HG03175 (cell line): ENCODE results near the gene TMEM252.

ENCODE experiments used
- ATAC-seq: cut with Tn5 transposase; IDR thresholded peaks from one replicate; pipeline ENCODE4 v1.9.1; 2021; ENCODE audit warnings: mild to moderate bottlenecking, moderate library complexity; ENCODE audit not compliant: unreplicated experiment

TMEM252 gene

DNA sequence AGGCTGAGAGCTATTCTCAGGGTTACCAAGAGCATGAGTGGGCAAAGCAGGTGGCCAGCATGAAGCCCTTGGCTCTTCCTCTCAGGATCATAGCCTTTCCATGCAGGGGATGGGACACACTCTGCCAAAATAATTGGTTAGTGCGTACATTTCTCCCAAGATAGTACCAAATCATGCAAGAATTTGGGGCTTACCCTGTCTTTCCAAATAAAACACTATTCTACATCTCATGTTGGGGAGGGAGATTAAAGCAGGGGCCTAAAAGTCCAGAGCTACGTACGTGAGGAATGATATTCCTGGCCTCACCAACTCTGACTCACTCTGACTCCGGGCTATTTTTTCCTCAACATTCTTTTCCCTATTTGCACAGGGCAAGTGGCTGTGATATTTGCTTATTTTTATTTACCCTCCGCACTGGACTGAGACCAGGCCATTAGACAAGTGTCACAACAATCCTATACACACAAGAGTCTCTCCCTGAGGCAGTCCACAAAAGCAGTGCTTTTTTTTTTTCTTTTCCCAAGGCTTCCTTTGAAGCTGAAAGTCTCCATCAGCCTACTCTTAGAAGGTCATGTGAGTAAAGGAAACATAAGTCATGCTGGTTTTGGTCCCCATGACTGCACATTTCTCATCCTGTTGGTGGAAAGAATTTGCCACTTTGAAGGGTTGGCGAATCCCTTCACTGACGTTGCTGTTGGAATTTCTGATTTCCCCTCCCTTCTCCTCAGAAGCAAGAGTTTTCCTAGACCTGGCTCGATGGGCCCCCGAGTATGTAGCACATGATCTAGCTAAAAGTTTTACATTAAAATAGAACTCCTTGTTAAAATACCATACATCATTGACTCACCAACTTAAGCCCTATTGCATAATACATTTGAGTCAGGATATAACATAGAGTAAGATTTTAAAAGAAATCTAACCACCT is 40.0 kb downstream of the TMEM252 start:
- no peak for ATAC-seq

DNA sequence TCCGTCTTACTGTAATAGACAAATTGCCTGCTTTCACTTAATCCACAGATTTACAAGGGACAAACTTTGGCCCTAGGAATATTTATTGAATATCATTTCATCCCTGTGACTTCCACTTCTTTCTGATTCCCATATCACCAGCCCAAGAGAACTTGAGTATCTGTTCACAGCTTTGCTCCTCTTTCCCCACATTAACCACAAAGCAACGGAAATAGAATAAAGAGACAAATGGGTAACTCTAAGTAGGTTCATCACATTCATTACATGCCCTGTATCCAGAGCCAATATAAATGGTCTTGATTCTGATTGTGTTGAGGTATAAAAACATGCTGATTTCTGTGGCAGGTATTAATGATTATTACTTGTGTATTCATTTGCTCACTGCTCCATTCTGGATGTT is 41.9 kb downstream of the TMEM252 start:
- no peak for ATAC-seq

GRCh38 chr9:68497629-68498028 is 43.1 kb downstream of the TMEM252 start:
- no peak for ATAC-seq

DNA sequence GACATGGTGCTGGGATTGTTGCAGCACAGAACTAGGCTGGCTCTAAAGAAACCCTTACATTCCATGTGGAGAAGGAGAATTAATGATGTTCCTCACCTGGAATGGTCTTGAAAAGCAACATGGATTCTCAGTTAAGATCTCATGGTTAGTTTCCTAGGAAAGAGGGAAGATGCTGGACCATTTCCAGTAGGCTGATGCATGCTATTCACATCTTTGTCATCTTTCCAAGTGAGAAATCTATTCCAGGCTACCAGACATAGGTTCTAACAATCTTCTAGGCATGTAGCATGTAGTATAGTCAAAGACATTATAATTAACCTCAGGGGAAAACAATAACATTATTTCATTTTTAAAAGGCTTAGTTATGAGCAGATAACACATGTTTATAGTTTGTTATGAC is 44.3 kb downstream of the TMEM252 start:
- ATAC-seq, result no peak

DNA sequence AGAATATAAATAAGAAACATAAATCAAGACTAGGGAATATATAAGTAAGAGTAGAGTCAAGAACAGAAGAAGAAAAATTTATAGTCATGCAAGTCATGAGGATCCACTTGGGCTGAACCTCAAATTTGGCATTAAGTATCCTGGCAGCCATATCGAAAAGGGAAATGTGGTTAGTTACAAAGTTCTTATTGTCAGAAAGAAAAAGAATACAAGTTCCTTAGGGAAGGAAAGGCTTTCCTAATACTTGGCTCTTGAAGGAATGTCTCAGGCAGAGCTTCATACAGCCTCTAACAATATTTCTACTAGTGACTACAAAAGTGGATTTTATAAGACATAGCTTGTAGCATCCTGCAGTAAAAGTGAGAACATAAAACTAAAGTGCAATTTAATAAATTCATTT is 45.4 kb downstream of the TMEM252 start:
- ATAC-seq, result no peak

DNA sequence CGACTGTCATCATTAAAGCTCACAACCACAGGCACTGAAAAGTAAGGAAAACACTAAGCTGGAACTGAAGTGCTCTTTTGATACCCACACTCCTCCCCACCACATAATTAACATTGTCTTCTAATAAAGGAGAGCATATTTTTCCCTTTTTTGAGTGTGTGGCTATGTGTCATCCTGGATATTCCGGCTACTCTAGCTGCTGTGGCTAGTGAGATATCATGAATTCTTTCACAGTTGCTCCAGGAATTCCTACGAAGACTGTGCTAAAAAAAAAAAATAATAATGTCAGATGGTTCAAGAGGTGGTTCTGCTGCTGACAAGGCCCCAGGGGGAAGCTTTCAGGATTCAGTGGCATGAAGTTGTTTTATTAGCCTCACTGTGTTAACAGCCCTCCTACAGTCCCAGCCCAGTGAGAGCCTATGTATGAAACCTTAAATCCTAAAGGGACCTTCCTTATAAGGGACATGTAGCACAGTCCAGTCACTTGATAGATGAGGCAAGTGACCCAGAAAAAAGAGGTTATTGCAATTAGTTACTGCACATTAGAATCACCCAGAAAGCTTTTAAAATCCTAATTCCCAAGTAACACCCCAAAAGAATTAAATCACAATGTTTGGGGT is 46.6 kb downstream of the TMEM252 start:
- no peak for ATAC-seq

DNA sequence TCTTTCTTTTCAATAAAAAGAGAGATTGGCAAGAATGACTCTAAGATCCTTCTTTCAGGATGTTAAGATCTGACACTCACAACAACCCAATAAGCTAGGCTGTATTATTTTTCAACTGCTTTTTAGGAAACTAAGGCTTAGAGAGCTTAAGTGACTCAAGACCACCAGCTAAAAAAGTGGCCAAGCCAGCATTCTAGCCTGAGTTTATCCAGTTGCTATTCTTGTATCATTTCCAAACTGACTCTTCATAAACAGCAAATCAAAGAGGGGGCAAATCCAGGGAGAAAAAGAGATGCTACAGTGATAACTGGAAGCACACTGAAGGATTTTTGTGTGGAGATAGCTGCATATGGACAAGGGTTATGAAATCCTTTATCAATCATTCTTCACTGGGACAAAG is 47.1 kb downstream of the TMEM252 start:
- no peak for ATAC-seq

- no peak for ATAC-seq
Observed at GRCh38 chr9:68492806-68493205, 47.9 kb downstream of the TMEM252 start.

GRCh38 chr9:68489646-68490045 is 51.0 kb downstream of the TMEM252 start:
- ATAC-seq, result no peak

GRCh38 chr9:68488126-68488525 is 52.6 kb downstream of the TMEM252 start:
- no peak for ATAC-seq
